Muscle of leg (tissue), 11 donors: ENCODE measurements around the gene DBP. TPM values are rescaled to one million over a fixed set of nuclear protein-coding genes. Genes with fewer than 3 reads are reported as not detected.

Source experiments
- DNase-seq: peaks from one replicate; pipeline ENCODE4 v3.0.0; 2013
- H3K27ac ChIP-seq: one replicate; pipeline ENCODE4 v1.5.1; 2013; ENCODE audit warnings: mild to moderate bottlenecking, low read length, control low read depth
- H3K27me3 ChIP-seq: one replicate; pipeline ENCODE4 v1.6.1; 2013; ENCODE audit warnings: low read length; ENCODE audit not compliant: control insufficient read depth, insufficient read depth
- H3K36me3 ChIP-seq: one replicate; pipeline ENCODE4 v1.6.1; 2013; ENCODE audit warnings: low read length; ENCODE audit not compliant: control insufficient read depth, insufficient read depth
- H3K4me1 ChIP-seq: one replicate; pipeline ENCODE4 v1.6.1; 2013; ENCODE audit warnings: low read length; ENCODE audit not compliant: control insufficient read depth, insufficient read depth
- H3K4me3 ChIP-seq: one replicate; pipeline ENCODE4 v1.5.1; 2013; ENCODE audit warnings: low read length, control low read depth
- H3K9me3 ChIP-seq: replicated peaks from 2 replicates; pipeline ENCODE4 v1.6.1; 2013; ENCODE audit warnings: low read depth, low read length; ENCODE audit not compliant: control insufficient read depth
- WGBS: methylation state at CpG from one replicate; pipeline ENCODE4 v1.1.5; 2013; ENCODE audit warnings: missing lambda C conversion rate; ENCODE audit not compliant: insufficient coverage; 5-methylcytosine and 5-hydroxymethylcytosine counted together
- polyA plus RNA-seq, 8 donors: library from polyadenylated mRNA; unstranded; fragments of 120-200 nt; gene quantifications; one replicate each; pipeline versions ENCODE4 v1.2.1 to v1.2.3, GENCODE V29; 2013; ENCODE audit warnings: inconsistent platforms in 1 of 8, low replicate concordance in 1 of 8; ENCODE audit not compliant: insufficient read length in 8 of 8, insufficient read depth in 1 of 8
- total RNA-seq: library from RNA; stranded (reverse); fragments of 120-200 nt; gene quantifications from one replicate; pipeline ENCODE4 v1.2.4, GENCODE V29; 2013

Gene DBP
- total and polyA plus RNA-seq, 9 donors: 3.0 to 10.8 (median 6.6) TPM

- Histone ChIP-seq H3K4me3 (no peak overlapping the region), H3K4me1 (peaks cover 41% of the 10 kb centered on the region), H3K27me3 (no peaks in the 10 kb centered on the region), H3K27ac (no peak overlapping the region), H3K9me3 (no peaks in the 10 kb centered on the region), H3K36me3 (peaks cover 31% of the 10 kb centered on the region)
- 80% methylated on average over 25 of the region's 34 CpGs for WGBS
- no peak for DNase-seq
Measured at GRCh38 chr19:48628486-48629296, 8.5 kb downstream of the DBP start.

- H3K9me3 ChIP-seq: no peaks in the 10 kb centered on the region
- no peaks in the 10 kb centered on the region for H3K27me3 ChIP-seq
- no peak overlapping the region for H3K4me3 ChIP-seq
- 81% methylated on average over 6 of the region's 17 CpGs for WGBS
- peaks cover 41% of the 10 kb centered on the region for H3K4me1 ChIP-seq
- no peak overlapping the region for H3K27ac ChIP-seq
- peaks cover 26% of the 10 kb centered on the region for H3K36me3 ChIP-seq
- DNase-seq: peak; percentile 24
Measured at GRCh38 chr19:48627865-48628314, 9.3 kb downstream of the DBP start.

- Histone ChIP-seq H3K27ac (no peak overlapping the region), H3K4me3 (no peak overlapping the region), H3K36me3 (peaks cover 23% of the 10 kb centered on the region), H3K9me3 (no peaks in the 10 kb centered on the region), H3K27me3 (no peaks in the 10 kb centered on the region), H3K4me1 (peaks cover 43% of the 10 kb centered on the region)
- 56% methylated on average over 5 of the region's 6 CpGs for WGBS
- peak; percentile 26 for DNase-seq
Measured at GRCh38 chr19:48627201-48627864, 9.8 kb downstream of the DBP start.

GRCh38 chr19:48625891-48626327 is 11.3 kb downstream of the DBP start:
- Histone ChIP-seq H3K36me3 (peaks cover 23% of the 10 kb centered on the region), H3K4me1 (peaks cover 39% of the 10 kb centered on the region), H3K27ac (no peak overlapping the region), H3K27me3 (no peaks in the 10 kb centered on the region), H3K9me3 (no peaks in the 10 kb centered on the region), H3K4me3 (no peak overlapping the region)
- 95% methylated on average over 28 of the region's 30 CpGs for WGBS
- DNase-seq: peak; percentile 29

GRCh38 chr19:48624791-48625723 is 12.1 kb downstream of the DBP start:
- Histone ChIP-seq H3K27me3 (no peaks in the 10 kb centered on the region), H3K9me3 (no peaks in the 10 kb centered on the region), H3K4me3 (peak overlapping the region; percentile 54), H3K27ac (no peak overlapping the region), H3K4me1 (peaks cover 33% of the 10 kb centered on the region), H3K36me3 (peaks cover 29% of the 10 kb centered on the region)
- DNase-seq: peak; percentile 9
- WGBS: 42% methylated on average over 17 of the region's 24 CpGs

GRCh38 chr19:48624067-48624594 is 13.0 kb downstream of the DBP start:
- H3K9me3 ChIP-seq: no peaks in the 10 kb centered on the region
- no peaks in the 10 kb centered on the region for H3K27me3 ChIP-seq
- WGBS: under 1% methylated on average over 25 of the region's 40 CpGs
- H3K27ac ChIP-seq: peak overlapping the region; percentile 90
- peaks cover 32% of the 10 kb centered on the region for H3K4me1 ChIP-seq
- peaks cover 29% of the 10 kb centered on the region for H3K36me3 ChIP-seq
- peak overlapping the region; percentile 54 for H3K4me3 ChIP-seq
- peak; percentile 99 for DNase-seq

GRCh38 chr19:48623556-48624066 is 13.6 kb downstream of the DBP start:
- peaks cover 32% of the 10 kb centered on the region for H3K4me1 ChIP-seq
- peaks cover 29% of the 10 kb centered on the region for H3K36me3 ChIP-seq
- H3K4me3 ChIP-seq: peak overlapping the region; percentile 30
- 11% methylated on average over 7 of the region's 8 CpGs for WGBS
- peak overlapping the region; percentile 90 for H3K27ac ChIP-seq
- no peaks in the 10 kb centered on the region for H3K27me3 ChIP-seq
- DNase-seq: peak; percentile 31
- no peaks in the 10 kb centered on the region for H3K9me3 ChIP-seq

- H3K36me3 ChIP-seq: peaks cover 41% of the 10 kb centered on the region
- H3K4me1 ChIP-seq: peaks cover 53% of the 10 kb centered on the region
- DNase-seq: peak; percentile 40
- no peaks in the 10 kb centered on the region for H3K27me3 ChIP-seq
- H3K4me3 ChIP-seq: peak overlapping the region; percentile 86
- H3K9me3 ChIP-seq: no peaks in the 10 kb centered on the region
- H3K27ac ChIP-seq: peak overlapping the region; percentile 98
- WGBS: 30% methylated on average over 3 of the region's 6 CpGs
Measured at GRCh38 chr19:48619692-48620585, 17.2 kb downstream of the DBP start.
